HepG2 (cell line): Measurements from ENCODE around the gene FAM222A. TPM values are rescaled to one million over a fixed set of nuclear protein-coding genes. Genes with fewer than 3 reads are reported as not detected.
A peak's percentile ranks its signal among the peaks of the same experiment; 100 is the strongest.

Experiments
- ARID5B ChIP-seq: IDR thresholded peaks from 2 replicates; pipeline ENCODE4 v1.4.0; 2020; ENCODE audit warnings: mild to moderate bottlenecking, missing genetic modification reagents
- CBX1 ChIP-seq: IDR thresholded peaks from one replicate; pipeline ENCODE4 v1.6.1; 2016; ENCODE audit warnings: antibody characterized with exemption, low read depth
- DBP ChIP-seq: sonication (generic); formaldehyde crosslinking; IDR thresholded peaks from 2 replicates; pipeline ENCODE4 v1.4.0; 2020; ENCODE audit warnings: missing genetic modification reagents; ENCODE audit errors: not compliant biosample characterization
- E2F1 ChIP-seq: sonication (generic); formaldehyde crosslinking; IDR thresholded peaks from 2 replicates; pipeline ENCODE4 v1.5.0; 2020; ENCODE audit warnings: missing genetic modification reagents
- EP300 ChIP-seq, 3 experiments: sonication (generic) in 1 of 3; formaldehyde crosslinking in 1 of 3; IDR thresholded peaks; 2 replicates each; pipeline versions ENCODE4 v1.5.1 to v1.6.1; 2011 to 2020; ENCODE audit warnings: low read depth in 2 of 3, low read length in 2 of 3, borderline replicate concordance in 1 of 3, improper control_type of control experiment in 1 of 3, mild to moderate bottlenecking in 1 of 3, missing genetic modification reagents in 1 of 3, moderate library complexity in 1 of 3
- HIC2 ChIP-seq: sonication (generic); formaldehyde crosslinking; IDR thresholded peaks from 2 replicates; pipeline ENCODE4 v1.9.0; 2022; ENCODE audit warnings: low read depth, missing genetic modification reagents
- KAT2B ChIP-seq: fragments of 150-350 bp; IDR thresholded peaks from 2 replicates; pipeline ENCODE4 v1.6.1; 2014; ENCODE audit warnings: low read depth, low read length, borderline replicate concordance
- KLF9 ChIP-seq: IDR thresholded peaks from 2 replicates; pipeline ENCODE4 v1.6.1; 2016; ENCODE audit warnings: low read depth
- PHB2 ChIP-seq: fragments of 450-650 bp; IDR thresholded peaks from 2 replicates; pipeline ENCODE4 v1.6.1; 2018; ENCODE audit not compliant: partially characterized antibody
- TCF7 ChIP-seq: sonication (generic); IDR thresholded peaks from 2 replicates; pipeline ENCODE4 v1.6.1; 2016; ENCODE audit warnings: antibody characterized with exemption, low read depth
- THAP9 ChIP-seq: sonication (generic); formaldehyde crosslinking; IDR thresholded peaks from 2 replicates; pipeline ENCODE4; 2020; ENCODE audit warnings: missing genetic modification reagents, mild to moderate bottlenecking, borderline replicate concordance
- ZFP36 ChIP-seq: fragments of 150-350 bp; IDR thresholded peaks from 2 replicates; pipeline ENCODE4 v1.6.1; 2018; ENCODE audit warnings: borderline replicate concordance, low read length, low read depth; ENCODE audit not compliant: partially characterized antibody
- ZNF17 ChIP-seq: sonication (generic); formaldehyde crosslinking; IDR thresholded peaks from 2 replicates; pipeline ENCODE4 v1.5.0; 2020; ENCODE audit warnings: mild to moderate bottlenecking, missing genetic modification reagents
- ZNF264 ChIP-seq: sonication (generic); formaldehyde crosslinking; IDR thresholded peaks from 2 replicates; pipeline ENCODE4 v1.4.0; 2020; ENCODE audit warnings: missing genetic modification reagents
- ZNF451 ChIP-seq: sonication (generic); formaldehyde crosslinking; IDR thresholded peaks from 2 replicates; pipeline ENCODE4 v1.5.0; 2020; ENCODE audit warnings: mild to moderate bottlenecking, missing genetic modification reagents
- ZSCAN20 ChIP-seq: sonication (generic); formaldehyde crosslinking; IDR thresholded peaks from 2 replicates; pipeline ENCODE4 v1.4.0; 2020; ENCODE audit warnings: missing genetic modification reagents, mild to moderate bottlenecking, borderline replicate concordance
- ZSCAN25 ChIP-seq: sonication (generic); formaldehyde crosslinking; IDR thresholded peaks from 2 replicates; pipeline ENCODE4 v1.8.0; 2022; ENCODE audit warnings: mild to moderate bottlenecking, missing genetic modification reagents
- polyA plus RNA-seq, 8 experiments: library from polyadenylated mRNA; depleted of rRNA in 3 of 8; stranded (reverse) in 7 of 8; unstranded in 1 of 8; fragments of >200 nt; fragmentation: Illumina TruSeq in 4 of 8; extraction: Trizol in 4 of 8; gene quantifications; 2 replicates each; pipeline versions ENCODE4 v1.2.1 to v1.2.3, GENCODE V29; 2011 to 2016; ENCODE audit warnings: low read depth in 4 of 8, missing spikeins in 1 of 8, mixed read lengths in 1 of 8; ENCODE audit not compliant: insufficient read depth in 1 of 8
- total RNA-seq, 5 experiments: library from RNA; depleted of rRNA; stranded (reverse); fragments of >200 nt; fragmentation: Illumina TruSeq; extraction: Trizol; gene quantifications; 2 replicates each; pipeline ENCODE4 v1.2.3, GENCODE V29; 2016; ENCODE audit warnings: low read depth in 1 of 5

FAM222A gene
- total and polyA plus RNA-seq, 2 of the 13 experiments (the other 11 are each of a cell fraction or from before 2014, with no cell fraction given) = 2.7 to 9.6 TPM

GRCh38 chr12:109775172-109775881, 61.7 kb downstream of the FAM222A start (continued):
- TF ChIP-seq ARID5B (CRISPR knock-in tag) = no peak
- no peak for TF ChIP-seq CBX1
- no peak for TF ChIP-seq ZNF17 (CRISPR knock-in tag)
- no peak for TF ChIP-seq ZNF451 (CRISPR knock-in tag)
- TF ChIP-seq EP300 (IDR thresholded peaks at IDR 0.05; ENCODE audit: low read depth in 2 of 2, low read length in 2 of 2) = no peak
- no peak for TF ChIP-seq EP300 (CRISPR knock-in tag; IDR thresholded peaks at IDR 0.05; ENCODE audit: borderline replicate concordance)
- no peak for TF ChIP-seq PHB2
- TF ChIP-seq E2F1 (CRISPR knock-in tag) = no peak
- TF ChIP-seq THAP9 (CRISPR knock-in tag) = no peak; the same call in 1 of the 2 replicates
- TF ChIP-seq TCF7 = no peak
- TF ChIP-seq DBP (CRISPR knock-in tag) = no peak
- no peak for TF ChIP-seq KLF9 (CRISPR knock-in tag)
- TF ChIP-seq KAT2B = no peak
- no peak for TF ChIP-seq HIC2 (CRISPR knock-in tag)
- no peak for TF ChIP-seq ZNF264 (CRISPR knock-in tag)
- no peak for TF ChIP-seq ZSCAN25
- no peak for TF ChIP-seq ZSCAN20 (CRISPR knock-in tag)
- peak; percentile 19 for TF ChIP-seq ZFP36
